Endothelial cell (in vitro differentiated cells): ENCODE measurements around the gene YDJC. TPM values are rescaled to one million over a fixed set of nuclear protein-coding genes. Genes with fewer than 3 reads are reported as not detected.

ENCODE experiments used
- DNase-seq: peaks from one replicate; pipeline ENCODE4 v3.0.0; 2021; ENCODE audit warnings: low spot score
- H3K27ac Mint-ChIP-seq: one replicate; pipeline ENCODE4 v1.8.0; 2021; ENCODE audit warnings: mixed read lengths, inconsistent platforms; ENCODE audit not compliant: unreplicated experiment
- H3K27me3 Mint-ChIP-seq: one replicate; pipeline ENCODE4 v1.8.0; 2021; ENCODE audit warnings: mild to moderate bottlenecking, moderate library complexity, mixed read lengths, inconsistent platforms; ENCODE audit not compliant: unreplicated experiment
- H3K36me3 Mint-ChIP-seq: one replicate; pipeline ENCODE4 v1.8.0; 2021; ENCODE audit warnings: mild to moderate bottlenecking, low read depth, mixed read lengths, inconsistent platforms; ENCODE audit not compliant: unreplicated experiment
- H3K4me1 Mint-ChIP-seq: one replicate; pipeline ENCODE4 v1.8.0; 2021; ENCODE audit warnings: mild to moderate bottlenecking, mixed read lengths, inconsistent platforms; ENCODE audit not compliant: unreplicated experiment
- H3K4me3 Mint-ChIP-seq: one replicate; pipeline ENCODE4 v1.8.0; 2021; ENCODE audit warnings: mild to moderate bottlenecking, mixed read lengths, inconsistent platforms; ENCODE audit not compliant: unreplicated experiment
- H3K9me3 Mint-ChIP-seq: one replicate; pipeline ENCODE4 v1.8.0; 2021; ENCODE audit warnings: mixed read lengths, inconsistent platforms; ENCODE audit not compliant: unreplicated experiment
- total RNA-seq: library from RNA; stranded (reverse); fragmentation: NEBNext Ultra II Directional; extraction: Animal tissue kit (Norgen Biotek cat#: 25700); gene quantifications from one replicate; pipeline ENCODE4 v1.2.1, GENCODE V29; 2021; ENCODE audit not compliant: unreplicated experiment
- TF ChIP-seq, protein P1 (sequence below): fragments of 200-600 bp; sonication (generic); IDR thresholded peaks from one replicate; pipeline ENCODE4 v1.5.0; 2021; ENCODE audit warnings: antibody characterized with exemption; ENCODE audit not compliant: unreplicated experiment

YDJC gene
- total RNA-seq, 1 donor from 2014 or later: 11.2 TPM

DNA sequence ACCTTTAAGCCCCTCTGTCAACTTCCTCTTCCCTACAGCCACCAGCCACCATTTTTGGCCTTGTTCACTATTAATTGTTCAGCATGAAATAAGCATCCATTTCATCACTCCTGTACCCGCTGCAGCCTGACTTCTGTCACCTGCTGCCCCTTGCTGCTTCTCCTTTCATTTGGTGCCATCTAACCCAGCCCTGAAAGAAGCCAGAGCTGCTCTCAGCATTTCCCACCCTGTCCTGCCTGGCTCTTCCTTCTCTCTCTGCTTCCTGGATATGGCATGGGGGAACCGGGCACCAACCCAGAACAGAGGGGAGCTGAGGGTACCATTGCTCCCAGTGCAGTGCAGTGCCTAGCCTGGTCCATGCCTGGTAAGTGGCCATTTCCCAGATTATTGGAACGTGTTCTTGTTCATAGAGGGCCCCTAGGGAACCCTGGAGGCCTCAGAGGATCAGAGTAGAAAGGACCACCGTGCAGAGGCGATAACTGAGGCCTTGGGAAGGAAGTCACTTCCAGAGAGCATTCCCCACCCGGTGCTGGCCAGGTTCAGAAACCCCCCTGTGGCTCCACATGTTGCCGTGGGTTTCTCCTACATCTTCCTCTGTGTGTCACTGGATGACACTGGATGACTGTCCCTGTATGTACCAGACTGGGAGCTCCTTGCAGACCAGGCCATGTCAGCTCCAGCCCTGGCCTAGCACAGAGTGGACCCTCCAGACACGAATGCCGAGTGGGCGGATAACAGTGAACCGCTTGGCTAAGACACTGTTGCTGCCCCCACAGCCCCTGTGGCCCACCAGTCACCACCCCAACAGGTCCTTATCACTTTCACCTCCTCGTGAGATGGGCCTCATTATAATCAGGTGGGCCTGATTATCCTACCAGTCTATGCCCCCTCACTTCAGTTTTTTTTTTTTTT lies 4.7 kb downstream of the YDJC start:
- H3K36me3 Mint-ChIP-seq: peaks cover 20% of the 10 kb centered on the region
- no peaks in the 10 kb centered on the region for H3K9me3 Mint-ChIP-seq
- H3K27ac Mint-ChIP-seq: peak overlapping the region; percentile 30
- peaks cover 4% of the 10 kb centered on the region for H3K27me3 Mint-ChIP-seq
- DNase-seq: no peak
- H3K4me1 Mint-ChIP-seq: peaks cover 4% of the 10 kb centered on the region
- TF ChIP-seq, protein P1, sequence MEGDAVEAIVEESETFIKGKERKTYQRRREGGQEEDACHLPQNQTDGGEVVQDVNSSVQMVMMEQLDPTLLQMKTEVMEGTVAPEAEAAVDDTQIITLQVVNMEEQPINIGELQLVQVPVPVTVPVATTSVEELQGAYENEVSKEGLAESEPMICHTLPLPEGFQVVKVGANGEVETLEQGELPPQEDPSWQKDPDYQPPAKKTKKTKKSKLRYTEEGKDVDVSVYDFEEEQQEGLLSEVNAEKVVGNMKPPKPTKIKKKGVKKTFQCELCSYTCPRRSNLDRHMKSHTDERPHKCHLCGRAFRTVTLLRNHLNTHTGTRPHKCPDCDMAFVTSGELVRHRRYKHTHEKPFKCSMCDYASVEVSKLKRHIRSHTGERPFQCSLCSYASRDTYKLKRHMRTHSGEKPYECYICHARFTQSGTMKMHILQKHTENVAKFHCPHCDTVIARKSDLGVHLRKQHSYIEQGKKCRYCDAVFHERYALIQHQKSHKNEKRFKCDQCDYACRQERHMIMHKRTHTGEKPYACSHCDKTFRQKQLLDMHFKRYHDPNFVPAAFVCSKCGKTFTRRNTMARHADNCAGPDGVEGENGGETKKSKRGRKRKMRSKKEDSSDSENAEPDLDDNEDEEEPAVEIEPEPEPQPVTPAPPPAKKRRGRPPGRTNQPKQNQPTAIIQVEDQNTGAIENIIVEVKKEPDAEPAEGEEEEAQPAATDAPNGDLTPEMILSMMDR: no peak
- H3K4me3 Mint-ChIP-seq: no peak overlapping the region

DNA sequence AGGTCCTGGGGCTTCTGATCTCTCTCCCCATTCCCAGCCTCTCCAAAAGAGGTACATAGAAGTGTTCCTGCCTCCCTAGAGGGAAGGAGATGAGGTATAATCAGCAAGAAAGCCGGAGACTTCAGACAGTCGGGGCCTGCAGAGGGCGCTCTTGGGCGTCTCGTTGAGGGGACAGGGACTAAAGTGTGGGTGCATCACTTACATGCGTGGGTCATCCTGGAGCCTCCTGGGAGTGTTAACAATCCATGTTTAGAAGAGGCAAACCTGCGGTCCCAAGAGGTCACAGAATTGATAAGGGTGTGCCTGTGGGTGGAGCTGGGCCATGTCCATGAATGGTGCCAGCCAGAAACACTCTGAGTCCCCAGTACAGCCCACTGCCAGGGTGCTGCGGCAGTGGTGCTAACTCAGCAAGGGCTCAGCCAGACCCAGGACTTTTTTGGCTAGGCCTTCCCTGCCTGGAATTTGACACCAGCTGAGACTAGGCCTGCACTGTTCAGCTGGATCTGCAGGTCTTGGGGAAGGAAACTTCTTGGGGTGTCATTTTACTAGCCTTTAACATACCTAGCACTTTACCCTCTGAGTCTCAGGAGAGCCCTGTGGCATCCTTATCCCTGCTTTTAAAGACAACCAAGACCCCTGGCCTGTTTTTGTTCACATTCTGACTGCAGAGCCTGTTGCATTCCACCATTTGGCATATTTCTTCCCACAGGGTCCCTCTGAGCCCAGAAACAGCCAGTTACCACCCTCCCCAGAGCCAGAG lies 5.5 kb downstream of the YDJC start:
- DNase-seq: peak; percentile 63
- H3K27ac Mint-ChIP-seq: peak overlapping the region; percentile 26
- H3K4me1 Mint-ChIP-seq: peaks cover 4% of the 10 kb centered on the region
- H3K9me3 Mint-ChIP-seq: no peaks in the 10 kb centered on the region
- H3K27me3 Mint-ChIP-seq: peaks cover 4% of the 10 kb centered on the region
- H3K4me3 Mint-ChIP-seq: no peak overlapping the region
- TF ChIP-seq, protein P1: peak; percentile 28
- peaks cover 21% of the 10 kb centered on the region for H3K36me3 Mint-ChIP-seq

DNA sequence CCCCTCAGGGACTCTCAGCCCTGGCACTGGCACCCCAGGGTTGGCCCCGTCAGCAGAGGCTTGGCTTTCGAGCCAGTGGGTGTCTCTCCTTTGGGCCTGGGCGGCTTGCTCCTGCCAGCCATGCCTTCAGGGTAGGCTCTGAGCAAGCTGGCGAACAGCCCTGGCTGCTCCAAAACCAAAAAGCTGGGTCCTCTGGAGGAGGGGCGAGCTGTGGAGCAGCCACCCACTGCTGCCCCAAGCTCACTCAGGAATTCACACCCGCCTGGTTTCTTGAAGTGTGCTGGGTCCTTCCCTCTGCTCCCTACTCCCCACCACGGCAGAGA lies 6.2 kb downstream of the YDJC start:
- no peak for DNase-seq
- H3K4me3 Mint-ChIP-seq: no peak overlapping the region
- H3K27ac Mint-ChIP-seq: no peak overlapping the region
- H3K9me3 Mint-ChIP-seq: no peaks in the 10 kb centered on the region
- H3K27me3 Mint-ChIP-seq: peaks cover 4% of the 10 kb centered on the region
- peaks cover 4% of the 10 kb centered on the region for H3K4me1 Mint-ChIP-seq
- TF ChIP-seq, protein P1: no peak
- H3K36me3 Mint-ChIP-seq: peaks cover 21% of the 10 kb centered on the region

DNA sequence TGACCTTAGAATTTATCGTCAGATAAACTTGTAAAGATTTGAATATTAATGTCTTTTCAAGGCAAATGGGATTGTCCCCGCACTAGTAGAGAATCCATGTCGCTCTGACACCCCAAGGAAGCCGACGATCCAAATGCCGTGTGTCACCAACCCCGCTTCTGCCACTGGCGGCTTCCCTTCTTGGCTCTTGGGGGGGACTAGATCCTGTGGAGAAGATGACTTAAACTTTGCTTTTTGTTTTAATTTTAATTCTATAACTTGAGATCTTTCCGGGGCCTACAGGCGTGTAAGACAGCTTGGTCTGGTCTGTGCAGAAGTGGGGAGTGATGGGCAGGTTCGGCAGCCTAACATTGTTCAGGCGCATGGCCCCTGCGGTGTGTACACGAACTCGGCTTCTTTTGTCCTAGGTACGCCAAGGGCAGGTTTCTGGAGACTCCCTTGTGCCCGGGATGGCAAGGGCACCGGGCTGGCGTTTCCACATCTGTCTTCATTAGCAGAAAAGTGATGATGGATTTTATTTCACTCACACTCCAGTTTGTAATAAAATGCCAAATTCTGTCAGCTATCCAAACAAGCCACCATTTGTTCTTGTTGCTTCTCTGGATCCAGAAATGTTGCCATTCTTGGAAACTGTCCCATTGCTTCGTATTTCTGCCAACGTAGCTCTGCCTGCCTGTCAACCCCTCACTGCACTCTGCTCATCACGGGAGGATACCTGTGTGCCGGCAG lies 6.7 kb downstream of the YDJC start:
- no peak overlapping the region for H3K4me3 Mint-ChIP-seq

More for the DNA sequence above, 6.7 kb downstream of the YDJC start:
- H3K27me3 Mint-ChIP-seq: peaks cover 4% of the 10 kb centered on the region
- peaks cover 18% of the 10 kb centered on the region for H3K36me3 Mint-ChIP-seq
- no peaks in the 10 kb centered on the region for H3K9me3 Mint-ChIP-seq
- H3K27ac Mint-ChIP-seq: no peak overlapping the region
- TF ChIP-seq, protein P1: no peak
- no peak for DNase-seq
- peaks cover 4% of the 10 kb centered on the region for H3K4me1 Mint-ChIP-seq
